ENCODE measurements around the gene CD2BP2. TPM values are rescaled to one million over a fixed set of nuclear protein-coding genes. Genes with fewer than 3 reads are reported as not detected.
A peak's percentile ranks its signal among the peaks of the same experiment; 100 is the strongest.

CD2BP2 gene
- total RNA-seq, 6 donors from 2014 or later: 24.2 to 63.7 (median 38.8) TPM

GRCh38 chr16:30357715-30358576 is 2.8 kb upstream of the CD2BP2 start:
- TF ChIP-seq POLR2AphosphoS5 (IDR thresholded peaks at IDR 0.05): no peak
- TF ChIP-seq EP300 (IDR thresholded peaks at IDR 0.05): no peak
- no peak for TF ChIP-seq POLR2A (IDR thresholded peaks at IDR 0.05)
- no peak for TF ChIP-seq CTCF (IDR thresholded peaks at IDR 0.05)
- Histone ChIP-seq H3K27me3 (no peaks in the 10 kb centered on the region), H3K27ac (no peak overlapping the region), H3K9me3 (no peaks in the 10 kb centered on the region), H3K4me3 (no peak overlapping the region), H3K4me1 (peaks cover 26 to 41% (median 28%) of the 10 kb centered on the region in 4 donors), H3K36me3 (peaks cover 13 to 63% (median 46%) of the 10 kb centered on the region in 4 donors)
- ATAC-seq (ENCODE audit: low FRiP score in 2 of 2) (no peak), DNase-seq (peak in 1 of 2 donors; percentile 78)
- WGBS, 2 donors: 84 to 90% methylated on average over 18 to 30 of the region's 37 CpGs

GRCh38 chr16:30357085-30357714 is 2.1 kb upstream of the CD2BP2 start:
- TF ChIP-seq POLR2A (IDR thresholded peaks at IDR 0.05) (no peak), POLR2AphosphoS5 (IDR thresholded peaks at IDR 0.05) (no peak), CTCF (IDR thresholded peaks at IDR 0.05) (no peak), EP300 (IDR thresholded peaks at IDR 0.05) (no peak)
- H3K36me3 ChIP-seq: peaks cover 20 to 66% (median 47%) of the 10 kb centered on the region in 4 donors
- H3K27me3 ChIP-seq: no peaks in the 10 kb centered on the region
- ATAC-seq (ENCODE audit: low FRiP score in 2 of 2): no peak
- DNase-seq: no peak
- no peaks in the 10 kb centered on the region for H3K9me3 ChIP-seq
- WGBS, 2 donors: 69 to 73% methylated on average over 5 of the region's 5 CpGs
- no peak overlapping the region for H3K4me3 ChIP-seq
- peak overlapping the region in 1 of 4 donors; percentile 96 for H3K27ac ChIP-seq
- H3K4me1 ChIP-seq: peaks cover 34 to 48% (median 35%) of the 10 kb centered on the region in 4 donors

- ATAC-seq (ENCODE audit: low FRiP score in 2 of 2) (no peak), DNase-seq (peak in 1 of 2 donors; percentile 48)
- Histone ChIP-seq H3K9me3 (no peaks in the 10 kb centered on the region), H3K36me3 (peaks cover 20 to 68% (median 51%) of the 10 kb centered on the region in 4 donors), H3K27ac (peak overlapping the region; percentile 93 to 97 (median 96)), H3K4me1 (peaks cover 40 to 55% (median 42%) of the 10 kb centered on the region in 4 donors), H3K27me3 (no peaks in the 10 kb centered on the region), H3K4me3 (peak overlapping the region in 3 of 4 donors; percentile 66 to 99 (median 79))
- 69 to 87% methylated on average over 3 to 12 of the region's 12 CpGs for WGBS, 2 donors
- TF ChIP-seq POLR2AphosphoS5 (IDR thresholded peaks at IDR 0.05): no peak
- no peak for TF ChIP-seq POLR2A (IDR thresholded peaks at IDR 0.05)
- no peak for TF ChIP-seq EP300 (IDR thresholded peaks at IDR 0.05)
- TF ChIP-seq CTCF (IDR thresholded peaks at IDR 0.05): no peak
Measured at GRCh38 chr16:30356401-30357084, 1.4 kb upstream of the CD2BP2 start.

GRCh38 chr16:30355954-30356308 is 823 bp upstream of the CD2BP2 start:
- peak overlapping the region; percentile 47 to 99 (median 72) for H3K4me3 ChIP-seq

More at GRCh38 chr16:30355954-30356308, 823 bp upstream of the CD2BP2 start:
- H3K4me1 ChIP-seq: peaks cover 42 to 58% (median 43%) of the 10 kb centered on the region in 4 donors
- DNase-seq: no peak
- peaks cover 20 to 71% (median 57%) of the 10 kb centered on the region in 4 donors for H3K36me3 ChIP-seq
- peak overlapping the region; percentile 93 to 97 (median 96) for H3K27ac ChIP-seq
- H3K9me3 ChIP-seq: no peaks in the 10 kb centered on the region
- no peak for ATAC-seq (ENCODE audit: low FRiP score in 2 of 2)
- no peaks in the 10 kb centered on the region for H3K27me3 ChIP-seq
- no peak for TF ChIP-seq POLR2AphosphoS5 (IDR thresholded peaks at IDR 0.05)
- TF ChIP-seq POLR2A (IDR thresholded peaks at IDR 0.05): no peak
- TF ChIP-seq CTCF (IDR thresholded peaks at IDR 0.05): no peak
- TF ChIP-seq EP300 (IDR thresholded peaks at IDR 0.05): no peak
- WGBS, 2 donors: 50 to 54% methylated on average over 7 of the region's 7 CpGs

Data from upper lobe of left lung (tissue), 6 donors.